ENCODE measurements around the gene MAOA.
"Not testable (repeated sequence)": the region's sequence is repeated elsewhere in the genome, so short reads cannot be mapped to it uniquely, and the experiment has no call there.

The MAOA gene

GRCh38 chrX:43717161-43717560, 61.1 kb downstream of the MAOA start:
- no peak for DNase-seq (ENCODE audit: low read depth in 2 of 2, low spot score in 1 of 2)

GRCh38 chrX:43718081-43718480, 62.0 kb downstream of the MAOA start:
- DNase-seq (ENCODE audit: low read depth in 2 of 2, low spot score in 1 of 2): no peak

- no peak for DNase-seq (ENCODE audit: low read depth in 2 of 2, low spot score in 1 of 2)
These were observed 62.4 kb downstream of the MAOA start for GRCh38 chrX:43718546-43718945.

- no peak for DNase-seq (ENCODE audit: low read depth in 2 of 2, low spot score in 1 of 2)
These were observed 62.9 kb downstream of the MAOA start for GRCh38 chrX:43718956-43719355.

GRCh38 chrX:43720082-43720481, 64.0 kb downstream of the MAOA start:
- DNase-seq (ENCODE audit: low read depth in 2 of 2, low spot score in 1 of 2): no peak

- DNase-seq (ENCODE audit: low read depth in 2 of 2, low spot score in 1 of 2): no peak
These were observed 64.9 kb downstream of the MAOA start for GRCh38 chrX:43720961-43721360.

GRCh38 chrX:43725227-43725626, 69.1 kb downstream of the MAOA start:
- DNase-seq (ENCODE audit: low read depth in 2 of 2, low spot score in 1 of 2): not testable (repeated sequence)

GRCh38 chrX:43727254-43727653, 71.2 kb downstream of the MAOA start:
- not testable (repeated sequence) for DNase-seq (ENCODE audit: low read depth in 2 of 2, low spot score in 1 of 2)

GRCh38 chrX:43728002-43728401, 71.9 kb downstream of the MAOA start:
- DNase-seq (ENCODE audit: low read depth in 2 of 2, low spot score in 1 of 2): no peak

GRCh38 chrX:43728966-43729365, 72.9 kb downstream of the MAOA start:
- DNase-seq (ENCODE audit: low read depth in 2 of 2, low spot score in 1 of 2): no peak

GRCh38 chrX:43731086-43731485, 75.0 kb downstream of the MAOA start:
- no peak for DNase-seq (ENCODE audit: low read depth in 2 of 2, low spot score in 1 of 2)

GRCh38 chrX:43733699-43734098, 77.6 kb downstream of the MAOA start:
- no peak for DNase-seq (ENCODE audit: low read depth in 2 of 2, low spot score in 1 of 2)

GRCh38 chrX:43734444-43734843, 78.3 kb downstream of the MAOA start:
- no peak for DNase-seq (ENCODE audit: low read depth in 2 of 2, low spot score in 1 of 2)

GRCh38 chrX:43735534-43735933, 79.4 kb downstream of the MAOA start:
- DNase-seq (ENCODE audit: low read depth in 2 of 2, low spot score in 1 of 2): no peak

GRCh38 chrX:43735957-43736356, 79.9 kb downstream of the MAOA start:
- DNase-seq (ENCODE audit: low read depth in 2 of 2, low spot score in 1 of 2): no peak

- DNase-seq (ENCODE audit: low read depth in 2 of 2, low spot score in 1 of 2): no peak
These were observed 85.9 kb downstream of the MAOA start for GRCh38 chrX:43741843-43742573.

GRCh38 chrX:43743100-43743822, 87.2 kb downstream of the MAOA start:
- no peak for DNase-seq (ENCODE audit: low read depth in 2 of 2, low spot score in 1 of 2)

GRCh38 chrX:43744284-43744683, 88.2 kb downstream of the MAOA start:
- no peak for DNase-seq (ENCODE audit: low read depth in 2 of 2, low spot score in 1 of 2)

GRCh38 chrX:43745938-43746721, 90.0 kb downstream of the MAOA start:
- no peak for DNase-seq (ENCODE audit: low read depth in 2 of 2, low spot score in 1 of 2)

- no peak for DNase-seq (ENCODE audit: low read depth in 2 of 2, low spot score in 1 of 2)
These were observed 91.4 kb downstream of the MAOA start for GRCh38 chrX:43747476-43747875.

- DNase-seq (ENCODE audit: low read depth in 2 of 2, low spot score in 1 of 2): peak in 1 of 2 donors; percentile 9
These were observed 94.2 kb downstream of the MAOA start for GRCh38 chrX:43750248-43750676.

- no peak for DNase-seq (ENCODE audit: low read depth in 2 of 2, low spot score in 1 of 2)
These were observed 97.5 kb downstream of the MAOA start for GRCh38 chrX:43753637-43754036.
